HUES6 (cell line): ENCODE measurements around the gene ATPAF1.

Source experiments
- H3K27ac ChIP-seq: 2 replicates; pipeline ENCODE4 v1.7.0; 2013; ENCODE audit warnings: low read depth, mild to moderate bottlenecking, low read length, inconsistent platforms
- H3K27me3 ChIP-seq: 2 replicates; pipeline ENCODE4 v1.6.1; 2013; ENCODE audit warnings: low read length; ENCODE audit not compliant: control insufficient read depth, insufficient read depth
- H3K36me3 ChIP-seq: 2 replicates; pipeline ENCODE4 v1.6.1; 2013; ENCODE audit warnings: low read length; ENCODE audit not compliant: control insufficient read depth, insufficient read depth
- H3K4me1 ChIP-seq: 2 replicates; pipeline ENCODE4 v1.6.1; 2013; ENCODE audit warnings: low read length; ENCODE audit not compliant: control insufficient read depth, insufficient read depth
- H3K4me3 ChIP-seq: 2 replicates; pipeline ENCODE4 v1.5.1; 2013; ENCODE audit warnings: low read depth, low read length
- H3K9ac ChIP-seq: one replicate; pipeline ENCODE4 v1.6.1; 2013; ENCODE audit warnings: mild to moderate bottlenecking, low read length
- H3K9me3 ChIP-seq: 2 replicates; pipeline ENCODE4 v1.6.1; 2013; ENCODE audit warnings: low read depth, low read length; ENCODE audit not compliant: control insufficient read depth, insufficient read depth

Gene ATPAF1

DNA sequence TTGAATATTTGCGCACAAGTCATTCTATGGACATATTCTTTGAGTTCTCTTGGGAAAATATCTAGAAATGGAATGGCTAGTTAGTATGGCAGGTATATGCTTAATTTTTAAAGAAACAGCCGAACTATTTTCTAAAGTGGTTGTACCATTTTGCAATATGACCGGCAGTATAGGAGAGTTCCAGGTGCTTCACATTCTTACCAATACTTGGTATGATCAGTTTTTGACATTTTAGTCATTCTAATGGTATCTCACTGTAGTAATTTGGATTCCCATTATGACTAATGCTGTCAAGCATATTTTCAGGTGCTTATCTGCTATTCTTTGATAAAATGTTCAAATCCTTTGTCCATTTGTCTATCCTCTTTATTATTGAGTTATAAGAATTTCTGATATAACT is 20.6 kb downstream of the ATPAF1 start:
- Histone ChIP-seq H3K27ac (no peak overlapping the region), H3K9me3 (no peaks in the 10 kb centered on the region), H3K27me3 (no peaks in the 10 kb centered on the region), H3K36me3 (peaks cover 49% of the 10 kb centered on the region), H3K4me3 (no peak overlapping the region), H3K9ac (no peak overlapping the region), H3K4me1 (no peaks in the 10 kb centered on the region)

DNA sequence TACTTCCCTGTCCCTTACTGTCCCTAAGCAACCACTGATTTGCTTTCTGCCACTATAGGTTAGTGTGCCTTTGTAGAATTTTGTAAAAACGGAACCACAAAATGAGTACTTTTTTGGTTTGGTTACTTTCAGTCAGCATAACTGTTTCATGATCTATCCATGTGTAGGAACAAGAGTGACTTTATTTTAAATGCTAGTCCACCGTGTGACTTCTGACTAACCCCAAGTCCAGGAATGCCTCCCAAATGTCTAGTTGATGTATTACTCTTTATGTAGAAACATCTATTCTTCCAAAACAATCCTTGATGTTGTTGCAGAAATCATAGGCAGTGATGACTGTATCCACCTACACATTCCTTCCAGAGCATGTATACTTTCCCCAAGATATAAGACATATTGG is 21.3 kb downstream of the ATPAF1 start:
- Histone ChIP-seq H3K36me3 (peaks cover 49% of the 10 kb centered on the region), H3K27ac (no peak overlapping the region), H3K27me3 (no peaks in the 10 kb centered on the region), H3K4me3 (no peak overlapping the region), H3K4me1 (no peaks in the 10 kb centered on the region), H3K9me3 (no peaks in the 10 kb centered on the region), H3K9ac (no peak overlapping the region)

DNA sequence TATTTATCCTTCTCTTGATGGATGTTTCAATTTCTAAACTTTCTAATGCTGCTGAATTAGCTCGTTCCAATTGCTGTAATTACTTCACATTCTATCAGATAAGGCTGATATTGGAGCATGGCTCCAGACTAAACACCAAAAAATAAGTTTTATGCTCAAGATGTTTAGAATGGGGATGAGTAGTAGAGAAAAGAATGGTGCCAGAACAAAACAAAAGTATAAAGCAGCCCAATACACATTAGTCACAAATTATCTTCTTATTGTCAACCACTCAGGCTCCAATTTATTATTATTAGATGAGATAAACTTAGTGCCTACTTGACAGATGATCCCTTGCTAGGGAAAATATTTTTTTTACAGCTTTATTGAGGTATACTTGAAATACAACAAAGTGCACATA is 21.8 kb downstream of the ATPAF1 start:
- Histone ChIP-seq H3K9me3 (no peaks in the 10 kb centered on the region), H3K36me3 (peaks cover 48% of the 10 kb centered on the region), H3K4me1 (no peaks in the 10 kb centered on the region), H3K4me3 (no peak overlapping the region), H3K9ac (no peak overlapping the region), H3K27me3 (no peaks in the 10 kb centered on the region), H3K27ac (no peak overlapping the region)

DNA sequence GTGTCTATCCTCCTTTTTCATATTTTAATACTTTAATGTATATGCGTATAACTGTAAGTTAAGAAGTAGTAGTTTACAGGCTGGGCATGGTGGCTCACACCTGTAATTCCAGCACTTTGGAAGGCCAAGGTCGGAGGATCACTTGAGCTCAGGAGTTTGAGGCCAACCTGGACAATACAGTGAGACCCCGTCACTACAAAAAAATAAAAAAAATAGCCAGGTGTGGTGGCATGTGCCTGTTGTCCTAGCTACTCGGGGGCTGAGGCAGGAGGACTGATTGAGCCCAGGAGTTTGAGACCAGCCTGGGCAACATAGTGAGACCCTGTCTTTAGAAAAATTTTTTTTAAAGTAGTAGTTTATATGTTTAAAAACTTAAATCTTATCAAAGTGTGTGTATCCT is 22.3 kb downstream of the ATPAF1 start:
- Histone ChIP-seq H3K9ac (no peak overlapping the region), H3K27me3 (no peaks in the 10 kb centered on the region), H3K27ac (no peak overlapping the region), H3K9me3 (no peaks in the 10 kb centered on the region), H3K36me3 (peaks cover 48% of the 10 kb centered on the region), H3K4me3 (no peak overlapping the region), H3K4me1 (no peaks in the 10 kb centered on the region)

DNA sequence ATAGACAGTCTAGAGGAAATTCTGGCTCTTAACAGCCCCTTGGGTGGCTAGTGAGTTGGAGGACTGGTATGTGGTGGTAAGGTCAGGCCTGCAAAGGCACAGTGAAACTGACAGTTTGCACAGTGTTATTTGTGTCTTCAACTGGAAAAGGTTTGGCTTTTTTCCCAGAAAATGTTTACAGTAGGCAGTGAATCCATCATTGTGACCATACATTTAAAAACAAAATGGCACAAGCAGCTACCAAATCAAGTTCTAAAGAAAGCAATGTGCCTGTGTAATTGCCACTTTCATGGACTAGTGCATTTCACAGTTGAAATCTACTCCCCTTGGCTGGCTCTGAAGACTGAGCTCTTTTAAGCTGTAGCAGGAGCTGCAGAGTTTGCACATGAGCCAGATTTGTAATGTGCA is 24.8 kb downstream of the ATPAF1 start:
- Histone ChIP-seq H3K9me3 (no peaks in the 10 kb centered on the region), H3K36me3 (peaks cover 27% of the 10 kb centered on the region), H3K9ac (no peak overlapping the region), H3K27ac (no peak overlapping the region), H3K27me3 (no peaks in the 10 kb centered on the region), H3K4me1 (no peaks in the 10 kb centered on the region), H3K4me3 (no peak overlapping the region)

DNA sequence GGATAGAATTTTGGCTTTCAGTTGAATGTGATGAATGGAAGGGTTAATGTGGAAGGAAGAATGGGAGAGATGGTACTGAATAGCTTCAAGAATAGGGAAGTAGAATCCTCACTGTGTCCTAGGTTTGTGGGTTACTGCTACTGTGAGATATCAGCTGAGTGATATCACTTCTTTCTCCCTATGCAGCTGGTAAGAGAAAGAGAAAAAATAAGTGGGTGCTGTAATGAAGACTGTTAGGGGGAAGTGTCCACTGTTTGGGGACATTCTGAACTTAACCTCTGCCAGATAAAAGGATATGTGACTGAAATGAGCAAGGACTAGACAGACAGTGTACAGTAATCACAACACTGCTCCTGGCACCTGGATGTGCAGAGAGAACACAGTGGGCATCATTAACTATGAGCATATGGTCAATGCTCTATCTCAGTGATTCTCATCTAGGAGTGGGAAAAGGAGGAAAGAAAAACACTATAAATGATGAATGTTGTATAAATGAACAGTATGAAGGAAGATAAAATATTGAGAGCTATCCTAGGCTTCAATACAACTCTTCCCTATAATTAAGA is 26.0 kb downstream of the ATPAF1 start:
- no peaks in the 10 kb centered on the region for H3K27me3 ChIP-seq
- no peak overlapping the region for H3K27ac ChIP-seq
- peaks cover 20% of the 10 kb centered on the region for H3K36me3 ChIP-seq
- no peak overlapping the region for H3K9ac ChIP-seq
- H3K4me3 ChIP-seq = no peak overlapping the region
- H3K4me1 ChIP-seq = no peaks in the 10 kb centered on the region
- no peaks in the 10 kb centered on the region for H3K9me3 ChIP-seq

DNA sequence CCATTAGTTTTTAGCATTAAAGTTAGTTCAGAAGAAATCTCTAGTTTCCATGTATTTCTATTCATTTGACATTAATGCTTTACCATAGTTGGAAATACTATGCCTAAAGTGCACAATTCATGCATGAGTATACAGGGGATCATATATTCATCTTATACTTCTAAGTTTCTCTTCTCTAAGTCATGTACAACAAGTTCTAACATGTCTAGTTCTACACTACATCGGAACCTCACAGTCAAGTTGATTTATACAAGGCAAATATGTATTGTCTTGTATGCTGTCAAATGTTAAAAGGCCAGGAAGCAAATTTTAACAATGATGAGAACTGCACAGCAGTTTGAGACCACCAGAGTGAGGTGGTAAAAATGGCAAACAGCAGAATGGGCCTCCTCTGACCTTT is 28.6 kb downstream of the ATPAF1 start:
- H3K36me3 ChIP-seq = peaks cover 36% of the 10 kb centered on the region
- no peaks in the 10 kb centered on the region for H3K4me1 ChIP-seq

DNA sequence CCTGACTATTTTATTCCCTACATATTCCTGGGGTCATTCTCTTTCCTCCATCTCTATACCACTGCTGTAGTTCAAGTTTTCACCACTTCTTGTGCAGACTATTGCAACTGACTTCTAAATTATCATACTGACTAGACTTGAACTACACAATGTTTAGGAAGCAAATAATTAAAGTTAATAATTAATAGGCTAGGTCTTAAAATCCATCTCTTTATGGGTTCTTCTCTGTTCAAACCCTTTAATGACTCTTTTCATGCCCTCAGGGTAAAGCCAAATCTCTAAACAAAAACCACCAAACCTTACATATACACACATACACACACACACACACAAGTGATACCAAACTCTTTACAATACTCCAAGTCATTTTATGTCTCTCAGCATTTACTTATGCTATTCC is 29.2 kb downstream of the ATPAF1 start:
- Histone ChIP-seq H3K36me3 (peaks cover 42% of the 10 kb centered on the region), H3K27me3 (no peaks in the 10 kb centered on the region), H3K9me3 (no peaks in the 10 kb centered on the region), H3K9ac (no peak overlapping the region), H3K4me1 (no peaks in the 10 kb centered on the region), H3K27ac (no peak overlapping the region), H3K4me3 (no peak overlapping the region)

More for the DNA sequence above, 28.6 kb downstream of the ATPAF1 start:
- Histone ChIP-seq H3K27ac (no peak overlapping the region), H3K27me3 (no peaks in the 10 kb centered on the region), H3K4me3 (no peak overlapping the region), H3K9ac (no peak overlapping the region), H3K9me3 (no peaks in the 10 kb centered on the region)

DNA sequence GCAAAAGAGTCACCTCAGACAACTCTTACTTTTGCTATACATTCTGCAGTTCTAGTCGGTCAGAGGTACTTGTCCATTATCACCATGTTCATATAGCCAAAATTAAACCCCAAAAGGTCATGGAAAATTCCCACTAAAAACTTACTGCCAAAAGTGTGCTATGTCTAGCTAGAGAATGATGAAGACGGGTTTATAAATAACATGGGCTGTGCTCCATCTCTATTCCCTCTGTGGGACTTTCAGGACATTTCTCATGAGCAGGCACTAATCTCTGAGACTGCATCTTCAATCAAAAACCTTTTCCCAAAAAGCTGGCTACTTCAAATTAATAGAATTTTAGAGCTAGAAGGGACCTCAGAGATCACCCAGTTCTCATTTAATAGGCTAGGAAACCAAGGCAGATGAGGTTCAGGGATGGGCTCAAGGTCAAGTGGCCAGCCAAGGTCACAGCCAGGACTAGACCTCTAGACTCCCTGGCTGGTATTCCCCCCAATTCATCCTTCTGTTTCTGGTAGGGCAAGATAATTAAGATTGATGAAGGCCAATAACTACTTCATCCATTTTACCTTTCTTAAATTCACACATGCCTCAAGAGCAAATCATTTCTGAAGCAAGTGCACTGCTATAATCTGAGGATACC is 30.6 kb downstream of the ATPAF1 start:
- H3K9me3 ChIP-seq = no peaks in the 10 kb centered on the region
- no peaks in the 10 kb centered on the region for H3K27me3 ChIP-seq
- no peaks in the 10 kb centered on the region for H3K4me1 ChIP-seq
- H3K9ac ChIP-seq = no peak overlapping the region
- no peak overlapping the region for H3K27ac ChIP-seq
- H3K36me3 ChIP-seq = peaks cover 47% of the 10 kb centered on the region
- no peak overlapping the region for H3K4me3 ChIP-seq

DNA sequence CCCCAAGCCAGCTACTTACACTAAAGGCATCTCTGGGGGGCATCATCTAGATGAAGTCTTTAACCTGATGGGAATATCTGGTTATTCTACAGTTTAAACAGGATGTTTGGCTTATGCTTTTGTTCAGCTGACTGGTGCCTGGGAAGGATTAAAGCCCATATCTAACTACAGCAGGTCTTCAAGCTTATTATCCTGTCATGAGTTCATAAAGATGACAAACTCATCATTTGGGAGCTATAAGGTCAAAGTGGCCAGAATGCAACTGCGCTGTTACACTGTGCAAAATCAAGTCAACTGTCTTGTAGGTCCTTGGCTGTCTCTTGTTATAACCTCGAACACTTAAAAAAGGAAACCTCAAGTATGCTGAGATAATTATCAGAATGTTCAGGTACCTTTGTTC is 33.0 kb downstream of the ATPAF1 start:
- H3K9me3 ChIP-seq = no peaks in the 10 kb centered on the region
- no peak overlapping the region for H3K27ac ChIP-seq
- H3K9ac ChIP-seq = no peak overlapping the region
- H3K4me1 ChIP-seq = no peaks in the 10 kb centered on the region
- no peak overlapping the region for H3K4me3 ChIP-seq
- no peaks in the 10 kb centered on the region for H3K27me3 ChIP-seq
- peaks cover 56% of the 10 kb centered on the region for H3K36me3 ChIP-seq

DNA sequence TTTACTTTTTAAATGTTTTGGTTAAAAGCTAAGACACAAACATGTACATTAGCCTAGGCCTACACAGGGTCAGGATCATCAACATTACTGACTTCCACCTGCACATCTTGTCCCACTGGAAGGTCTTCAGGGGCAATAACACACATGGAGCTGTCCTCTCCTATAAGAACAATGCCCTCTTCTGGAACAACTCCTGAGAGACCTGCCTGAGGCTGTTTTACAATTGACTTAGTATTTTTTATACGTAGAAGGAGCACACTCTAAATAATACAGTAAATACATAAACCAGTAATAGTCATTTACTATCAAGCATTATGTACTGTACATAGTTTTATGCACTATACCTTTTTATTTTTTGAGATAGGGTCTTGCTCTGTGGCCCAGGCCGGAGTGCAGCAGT is 37.4 kb downstream of the ATPAF1 start:
- Histone ChIP-seq H3K9me3 (no peaks in the 10 kb centered on the region), H3K4me1 (no peaks in the 10 kb centered on the region), H3K36me3 (peaks cover 48% of the 10 kb centered on the region), H3K9ac (no peak overlapping the region), H3K4me3 (no peak overlapping the region), H3K27me3 (no peaks in the 10 kb centered on the region), H3K27ac (no peak overlapping the region)
